Karpas-422 (cell line): ENCODE measurements around the gene KCNAB1. TPM values are rescaled to one million over a fixed set of nuclear protein-coding genes. Genes with fewer than 3 reads are reported as not detected.

Experiments
- DNase-seq: peaks from one replicate; pipeline ENCODE4 v3.0.0-alpha.2; 2015
- H2AFZ ChIP-seq: fragments of 200-600 bp; sonication (generic); 2 replicates; pipeline ENCODE4 v1.6.1; 2014; ENCODE audit warnings: antibody characterized with exemption, low read length, mixed read lengths
- H3K27ac ChIP-seq: fragments of 200-600 bp; sonication (generic); 2 replicates; pipeline ENCODE4 v1.5.1; 2014; ENCODE audit warnings: mild to moderate bottlenecking, low read length, moderate library complexity
- H3K27me3 ChIP-seq: fragments of 200-600 bp; sonication (generic); 2 replicates; pipeline ENCODE4 v1.6.1; 2014; ENCODE audit warnings: low read length, mixed read lengths
- H3K36me3 ChIP-seq: fragments of 200-600 bp; sonication (generic); 2 replicates; pipeline ENCODE4 v1.6.1; 2014; ENCODE audit warnings: low read length, mixed read lengths; ENCODE audit not compliant: insufficient read depth
- H3K4me1 ChIP-seq: fragments of 200-600 bp; sonication (generic); 2 replicates; pipeline ENCODE4 v1.6.1; 2014; ENCODE audit warnings: mild to moderate bottlenecking, low read length, mixed read lengths
- H3K4me2 ChIP-seq: fragments of 200-600 bp; sonication (generic); 2 replicates; pipeline ENCODE4 v1.6.1; 2014; ENCODE audit warnings: low read length, low read depth, mild to moderate bottlenecking; ENCODE audit not compliant: poor library complexity, severe bottlenecking
- H3K4me3 ChIP-seq: fragments of 200-600 bp; sonication (generic); 2 replicates; pipeline ENCODE4 v1.5.1; 2014; ENCODE audit warnings: mild to moderate bottlenecking, antibody characterized with exemption, low read length, mixed read lengths
- H3K79me2 ChIP-seq: fragments of 200-600 bp; sonication (generic); 2 replicates; pipeline ENCODE4 v1.6.1; 2014; ENCODE audit warnings: mild to moderate bottlenecking, low read length, mixed read lengths
- H3K9ac ChIP-seq: fragments of 200-600 bp; sonication (generic); 2 replicates; pipeline ENCODE4 v1.6.0; 2014; ENCODE audit warnings: low read length
- H3K9me2 ChIP-seq: fragments of 200-600 bp; sonication (generic), shearing (Covaris generic); replicated peaks from 2 replicates; pipeline ENCODE4 v1.6.0; 2014; ENCODE audit warnings: mild to moderate bottlenecking, low read length, moderate library complexity; ENCODE audit not compliant: insufficient read depth
- H3K9me3 ChIP-seq: fragments of 300-700, 200-600 bp; sonication (generic); 2 replicates; pipeline ENCODE4 v1.6.1; 2014; ENCODE audit warnings: low read length, mixed read lengths
- H4K20me1 ChIP-seq: fragments of 200-600 bp; sonication (generic); 2 replicates; pipeline ENCODE4 v1.6.1; 2014; ENCODE audit warnings: mild to moderate bottlenecking, antibody characterized with exemption, low read length, low read depth; ENCODE audit not compliant: insufficient read depth
- total RNA-seq: library from RNA; depleted of rRNA; stranded (reverse); fragments of >200 nt; shearing (Covaris generic); gene quantifications from 2 replicates; pipeline ENCODE4 v1.2.3, GENCODE V29; 2014; ENCODE audit warnings: low replicate concordance

KCNAB1 gene
- total RNA-seq, 1 experiment from 2014 or later = not detected

- H4K20me1 ChIP-seq = no peaks in the 10 kb centered on the region
- H3K27ac ChIP-seq = no peak overlapping the region
- H3K9me3 ChIP-seq = no peaks in the 10 kb centered on the region
- H3K9me2 ChIP-seq = no peaks in the 10 kb centered on the region
- H3K9ac ChIP-seq = no peak overlapping the region
- no peak overlapping the region for H3K4me2 ChIP-seq
- no peak for DNase-seq
- no peak overlapping the region for H2AFZ ChIP-seq
- no peaks in the 10 kb centered on the region for H3K36me3 ChIP-seq
- no peak overlapping the region for H3K4me3 ChIP-seq
- no peaks in the 10 kb centered on the region for H3K27me3 ChIP-seq
- H3K4me1 ChIP-seq = no peaks in the 10 kb centered on the region
- no peaks in the 10 kb centered on the region for H3K79me2 ChIP-seq
Observed at GRCh38 chr3:156299569-156299968, 179.2 kb downstream of the KCNAB1 start.

DNA sequence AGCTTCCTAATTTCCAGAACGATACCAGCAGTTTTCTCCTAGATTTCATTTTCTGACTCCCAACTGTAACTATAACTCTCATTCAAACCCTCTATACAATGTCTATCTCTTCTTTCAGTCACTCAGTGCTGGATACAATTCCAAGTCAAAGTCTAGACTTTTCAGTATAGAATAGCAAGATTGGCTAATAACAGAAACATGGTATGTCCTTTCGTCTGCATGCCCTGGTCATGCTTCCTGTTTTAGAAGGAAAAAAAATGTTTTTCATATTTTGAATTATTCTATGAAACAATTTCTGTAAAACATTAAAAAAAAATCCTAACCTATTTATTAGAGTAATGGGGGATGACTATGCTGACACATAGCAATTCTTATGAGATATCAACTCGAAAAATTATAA lies 180.0 kb downstream of the KCNAB1 start:
- H3K9ac ChIP-seq = no peak overlapping the region
- DNase-seq = no peak
- H3K27me3 ChIP-seq = no peaks in the 10 kb centered on the region
- no peaks in the 10 kb centered on the region for H3K36me3 ChIP-seq
- H3K79me2 ChIP-seq = no peaks in the 10 kb centered on the region
- H4K20me1 ChIP-seq = no peaks in the 10 kb centered on the region
- no peak overlapping the region for H3K27ac ChIP-seq
- H3K4me1 ChIP-seq = no peaks in the 10 kb centered on the region
- H2AFZ ChIP-seq = no peak overlapping the region
- no peak overlapping the region for H3K4me2 ChIP-seq
- H3K9me3 ChIP-seq = no peaks in the 10 kb centered on the region
- H3K9me2 ChIP-seq = no peaks in the 10 kb centered on the region
- H3K4me3 ChIP-seq = no peak overlapping the region

DNA sequence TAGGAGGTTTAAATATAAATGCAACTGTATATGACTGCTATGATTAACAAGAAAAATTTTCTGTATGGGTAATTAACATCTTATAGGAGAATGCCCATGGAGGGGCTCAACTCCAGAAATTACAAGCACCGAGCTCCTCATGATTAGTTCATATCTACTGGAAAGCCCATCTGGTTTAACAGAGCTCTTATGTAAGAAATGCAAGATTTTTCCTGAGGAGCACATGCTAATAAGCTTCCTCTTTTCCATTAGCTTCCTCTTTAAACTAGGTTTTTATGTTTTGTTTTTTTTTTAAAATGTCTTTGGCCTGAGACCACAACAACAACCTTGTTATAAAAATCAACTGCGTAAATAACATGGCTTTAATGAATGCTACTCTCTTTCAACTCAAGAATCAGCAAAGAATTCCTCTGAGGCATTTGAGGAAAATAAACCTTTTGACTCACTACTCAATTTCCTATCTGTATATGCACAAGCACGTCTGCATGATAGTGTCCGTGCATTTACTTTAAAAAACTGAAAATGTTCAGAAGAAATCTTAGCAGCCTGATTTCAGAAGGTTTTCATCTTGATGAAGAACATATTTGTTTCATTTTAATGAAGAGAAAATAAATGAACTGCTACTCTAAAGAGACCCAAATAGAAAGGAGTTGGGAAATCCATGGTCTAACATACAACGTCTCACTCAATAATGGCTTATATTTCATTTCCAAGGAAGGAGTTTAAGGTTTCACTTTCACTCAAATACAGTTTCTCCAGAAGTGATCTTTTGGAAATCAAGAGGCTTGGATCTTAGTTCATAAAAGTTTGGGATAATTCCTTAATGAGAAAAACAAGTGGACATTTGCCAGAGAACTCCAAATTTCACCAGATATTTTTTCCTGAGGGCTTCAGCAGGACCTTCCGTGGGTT lies 180.8 kb downstream of the KCNAB1 start:
- no peak for DNase-seq
- Histone ChIP-seq H3K9me3 (no peaks in the 10 kb centered on the region), H3K27ac (no peak overlapping the region), H3K9me2 (no peaks in the 10 kb centered on the region), H4K20me1 (no peaks in the 10 kb centered on the region), H2AFZ (no peak overlapping the region), H3K36me3 (no peaks in the 10 kb centered on the region), H3K4me2 (no peak overlapping the region), H3K4me1 (no peaks in the 10 kb centered on the region), H3K79me2 (no peaks in the 10 kb centered on the region), H3K27me3 (no peaks in the 10 kb centered on the region), H3K9ac (no peak overlapping the region), H3K4me3 (no peak overlapping the region)

DNA sequence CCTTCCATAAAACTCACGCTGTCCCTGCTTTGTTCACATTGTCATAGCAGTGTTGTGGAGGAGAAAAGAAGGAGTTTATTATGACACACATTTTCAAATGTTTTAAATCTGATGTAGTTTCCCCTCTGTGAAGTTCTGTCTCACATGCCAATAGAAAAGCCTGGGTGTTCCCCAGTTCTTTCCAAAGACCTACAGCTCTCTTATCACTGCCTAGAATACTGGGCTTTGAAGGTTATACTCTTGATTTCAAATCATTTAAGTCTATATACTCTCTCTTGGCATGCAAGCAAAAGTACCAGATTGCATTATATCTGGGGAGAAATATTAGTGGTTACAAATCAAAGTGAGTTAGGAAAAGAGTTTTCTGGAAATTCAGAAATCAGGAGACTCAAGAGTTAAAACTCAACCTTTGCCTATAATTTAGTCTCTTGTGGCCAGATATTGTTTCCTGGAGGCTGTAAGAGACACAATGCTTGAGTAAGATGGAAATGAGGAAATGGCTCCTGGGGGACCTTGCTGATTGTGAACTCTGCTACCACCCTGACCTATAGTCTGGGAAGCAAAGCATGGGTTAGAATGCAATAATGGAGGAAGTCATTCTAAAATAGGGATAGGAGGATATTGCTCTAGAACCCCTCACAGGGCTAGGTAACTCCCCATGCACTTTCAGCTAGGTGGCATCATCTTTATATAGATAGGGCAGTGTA lies 182.8 kb downstream of the KCNAB1 start:
- Histone ChIP-seq H3K4me3 (no peak overlapping the region), H3K4me2 (no peak overlapping the region), H3K36me3 (no peaks in the 10 kb centered on the region), H3K27me3 (no peaks in the 10 kb centered on the region), H3K9ac (no peak overlapping the region), H3K27ac (no peak overlapping the region), H3K9me2 (no peaks in the 10 kb centered on the region), H4K20me1 (no peaks in the 10 kb centered on the region), H2AFZ (no peak overlapping the region), H3K4me1 (no peaks in the 10 kb centered on the region), H3K79me2 (no peaks in the 10 kb centered on the region), H3K9me3 (no peaks in the 10 kb centered on the region)
- no peak for DNase-seq

GRCh38 chr3:156304406-156304805 lies 184.0 kb downstream of the KCNAB1 start:
- Histone ChIP-seq H3K79me2 (no peaks in the 10 kb centered on the region), H4K20me1 (no peaks in the 10 kb centered on the region), H3K27me3 (no peaks in the 10 kb centered on the region), H3K27ac (no peak overlapping the region), H3K36me3 (no peaks in the 10 kb centered on the region), H3K9ac (no peak overlapping the region), H3K4me1 (no peaks in the 10 kb centered on the region), H3K9me2 (no peaks in the 10 kb centered on the region), H2AFZ (no peak overlapping the region), H3K9me3 (no peaks in the 10 kb centered on the region), H3K4me2 (no peak overlapping the region), H3K4me3 (no peak overlapping the region)
- DNase-seq = no peak

DNA sequence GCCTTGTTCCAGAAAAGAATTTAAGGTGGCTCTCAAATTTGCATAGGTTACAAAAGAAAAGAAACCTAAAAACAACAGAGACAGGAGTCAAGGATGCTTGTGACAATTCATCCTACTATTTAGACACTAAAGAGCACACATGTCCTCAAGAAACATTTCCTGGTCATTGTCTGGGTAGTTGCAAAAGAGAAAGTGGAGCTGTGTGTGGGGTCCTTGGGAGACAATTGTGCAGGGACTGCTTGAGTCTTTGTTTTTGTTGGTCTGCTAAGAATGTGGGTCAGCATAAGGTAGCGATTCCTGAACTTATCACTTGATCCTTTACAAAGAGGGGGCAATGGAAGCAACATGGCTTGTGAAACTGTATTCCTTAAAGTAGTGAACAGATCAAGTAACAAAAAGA lies 185.3 kb downstream of the KCNAB1 start:
- Histone ChIP-seq H3K36me3 (no peaks in the 10 kb centered on the region), H3K4me3 (no peak overlapping the region), H3K79me2 (no peaks in the 10 kb centered on the region), H2AFZ (no peak overlapping the region), H4K20me1 (no peaks in the 10 kb centered on the region), H3K9ac (no peak overlapping the region), H3K9me2 (no peaks in the 10 kb centered on the region), H3K27ac (no peak overlapping the region), H3K4me2 (no peak overlapping the region), H3K9me3 (no peaks in the 10 kb centered on the region), H3K27me3 (no peaks in the 10 kb centered on the region), H3K4me1 (no peaks in the 10 kb centered on the region)
- DNase-seq = no peak

DNA sequence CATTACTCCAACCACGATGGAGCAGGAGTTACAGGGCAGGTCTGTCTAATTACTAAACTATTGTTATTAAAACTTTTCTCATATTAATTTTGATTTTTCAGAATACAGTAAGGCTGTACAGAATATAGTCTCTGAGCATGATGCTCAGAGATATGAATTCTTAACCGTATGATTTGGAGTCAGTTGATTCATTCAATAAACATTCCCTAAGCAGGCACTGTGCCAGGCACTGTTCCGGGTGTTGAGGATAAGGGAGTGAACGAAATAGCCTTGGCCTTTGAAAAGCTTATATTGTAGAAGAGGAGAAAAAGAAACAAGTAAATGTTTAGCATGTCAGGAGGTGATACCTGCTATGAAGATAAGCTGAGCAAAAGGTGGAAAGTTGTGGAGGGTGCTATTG lies 187.3 kb downstream of the KCNAB1 start:
- no peak overlapping the region for H3K4me3 ChIP-seq
- H3K27me3 ChIP-seq = no peaks in the 10 kb centered on the region
- H3K9me2 ChIP-seq = no peaks in the 10 kb centered on the region
- no peak overlapping the region for H2AFZ ChIP-seq
- H4K20me1 ChIP-seq = no peaks in the 10 kb centered on the region
- H3K4me1 ChIP-seq = no peaks in the 10 kb centered on the region
- no peaks in the 10 kb centered on the region for H3K79me2 ChIP-seq
- no peaks in the 10 kb centered on the region for H3K9me3 ChIP-seq
- DNase-seq = no peak
- H3K36me3 ChIP-seq = no peaks in the 10 kb centered on the region
- H3K4me2 ChIP-seq = no peak overlapping the region
- H3K27ac ChIP-seq = no peak overlapping the region
- H3K9ac ChIP-seq = no peak overlapping the region

- Histone ChIP-seq H3K9ac (no peak overlapping the region), H3K4me3 (no peak overlapping the region), H3K79me2 (no peaks in the 10 kb centered on the region), H3K4me2 (no peak overlapping the region), H3K36me3 (no peaks in the 10 kb centered on the region), H3K4me1 (no peaks in the 10 kb centered on the region), H3K9me3 (no peaks in the 10 kb centered on the region), H3K27me3 (no peaks in the 10 kb centered on the region), H3K9me2 (no peaks in the 10 kb centered on the region), H3K27ac (no peak overlapping the region), H2AFZ (no peak overlapping the region), H4K20me1 (no peaks in the 10 kb centered on the region)
- DNase-seq = no peak
Observed at GRCh38 chr3:156311431-156311830, 191.1 kb downstream of the KCNAB1 start.
